GM21723 (cell line): ENCODE results near the gene CENPP.

Experiments used
- ATAC-seq: cut with Tn5 transposase; IDR thresholded peaks from one replicate; pipeline ENCODE4 v1.9.1; 2021; ENCODE audit warnings: mild to moderate bottlenecking, moderate library complexity; ENCODE audit not compliant: unreplicated experiment

Gene CENPP

GRCh38 chr9:92668746-92669526 lies 343.2 kb downstream of the CENPP start:
- no peak for ATAC-seq

- ATAC-seq = peak; percentile 15
Observed at GRCh38 chr9:92669527-92669889, 343.8 kb downstream of the CENPP start.
